Vagina (tissue), 2 donors: ENCODE results near the gene MYO1F. TPM values are rescaled to one million over a fixed set of nuclear protein-coding genes. Genes with fewer than 3 reads are reported as not detected.
A peak's percentile ranks its signal among the peaks of the same experiment; 100 is the strongest.

Experiments
- DNase-seq, 2 donors: peaks; one replicate each; pipeline ENCODE4 v3.0.0-alpha.2; 2017; ENCODE audit errors: extremely low spot score in 2 of 2
- H3K27ac ChIP-seq: fragments of 200-600 bp; sonication (generic); one replicate; pipeline ENCODE4 v1.5.1; 2019
- H3K27me3 ChIP-seq: fragments of 200-600 bp; sonication (generic); one replicate; pipeline ENCODE4 v1.5.1; 2019
- H3K36me3 ChIP-seq, 2 donors: fragments of 200-600 bp; sonication (generic); one replicate each; pipeline ENCODE4 v1.5.1; 2017 to 2019
- H3K4me1 ChIP-seq: fragments of 200-600 bp; sonication (generic); one replicate; pipeline ENCODE4 v1.5.1; 2019
- H3K4me3 ChIP-seq, 2 donors: fragments of 200-600 bp; sonication (generic); 1 replicate in 1 of 2; 2 replicates in 1 of 2; pipeline ENCODE4 v1.5.1; 2016 to 2019
- H3K9me3 ChIP-seq: fragments of 200-600 bp; sonication (generic); one replicate; pipeline ENCODE4 v1.5.1; 2019
- CTCF ChIP-seq, 3 experiments: fragments of 450-650 bp in 2 of 3; fragments of 200-600 bp in 1 of 3; sonication (generic) in 1 of 3; IDR thresholded peaks; one replicate each; pipeline ENCODE4 v1.5.1; 2017 to 2019; ENCODE audit warnings: antibody characterized with exemption in 3 of 3, mild to moderate bottlenecking in 2 of 3, moderate library complexity in 2 of 3
- POLR2A ChIP-seq, 2 donors: fragments of 450-650 bp; IDR thresholded peaks; one replicate each; pipeline ENCODE4 v1.6.1; 2017; ENCODE audit warnings: antibody characterized with exemption in 2 of 2, mild to moderate bottlenecking in 2 of 2, moderate library complexity in 2 of 2
- POLR2AphosphoS5 ChIP-seq, 2 donors: sonication (generic); formaldehyde crosslinking; IDR thresholded peaks; one replicate each; pipeline ENCODE4 v1.9.0; 2017; ENCODE audit warnings: antibody characterized with exemption in 2 of 2, mild to moderate bottlenecking in 2 of 2, low read depth in 1 of 2; ENCODE audit not compliant: insufficient read depth in 1 of 2
- intact Hi-C: fragments of 100-400 bp; cut with DNase I; formaldehyde crosslinking; loops from one replicate; pipeline ENCODE4 v1.15.1; 2023
- total RNA-seq: library from RNA; depleted of rRNA; stranded (reverse); fragments of >200 nt; gene quantifications from one replicate; pipeline ENCODE4 v1.2.3, GENCODE V29; 2016

The MYO1F gene
- total RNA-seq, 1 donor from 2014 or later, result 20.4 TPM

DNA sequence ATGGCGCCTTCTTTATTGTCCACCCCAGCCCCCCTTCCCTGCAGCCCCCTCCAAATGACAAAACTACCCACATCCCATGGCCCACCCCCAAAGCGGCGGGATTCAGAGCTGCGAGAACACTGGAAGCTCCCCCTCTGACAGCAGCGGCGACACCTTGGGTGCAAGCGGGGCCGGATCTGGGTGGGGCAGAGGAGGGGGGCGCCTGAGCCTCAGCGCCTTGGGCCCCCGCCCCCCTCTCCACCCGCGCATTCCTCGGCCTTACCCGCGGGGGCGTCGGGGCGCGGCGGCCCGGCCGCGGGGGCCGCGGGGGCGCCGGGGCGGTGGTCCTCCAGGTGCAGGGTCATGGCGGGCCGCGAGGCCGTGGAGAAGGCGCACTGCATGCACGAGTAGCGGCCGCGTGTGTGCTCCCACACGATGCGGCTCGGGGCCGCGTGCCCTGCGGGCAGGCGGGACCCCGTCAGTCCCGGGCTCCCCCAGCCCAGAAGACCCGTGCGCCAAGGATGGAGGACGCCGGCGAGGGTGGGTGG is 66.6 kb downstream of the MYO1F start:
- H3K9me3 ChIP-seq, result no peaks in the 10 kb centered on the region
- H3K4me1 ChIP-seq, result peaks cover 38% of the 10 kb centered on the region
- intact Hi-C loops, result loop anchor here (5.0 to 10.0 kb wide), 2 partner anchors 98 to 506 kb away; partner anchors contain the start of genes ELAVL1 and MARCHF2
- DNase-seq, result no peak
- no peak overlapping the region for H3K4me3 ChIP-seq
- peaks cover 0 to 3% of the 10 kb centered on the region in 2 donors for H3K36me3 ChIP-seq
- no peaks in the 10 kb centered on the region for H3K27me3 ChIP-seq
- no peak overlapping the region for H3K27ac ChIP-seq
- TF ChIP-seq POLR2AphosphoS5 (IDR thresholded peaks at IDR 0.05; ENCODE audit: insufficient read depth in 1 of 2, low read depth in 1 of 2) (no peak), CTCF (IDR thresholded peaks at IDR 0.05) (no peak), POLR2A (IDR thresholded peaks at IDR 0.05) (no peak)

GRCh38 chr19:8506402-8506957 is 70.8 kb downstream of the MYO1F start:
- H3K9me3 ChIP-seq, result no peaks in the 10 kb centered on the region
- intact Hi-C loops, result loop anchor here (10.0 kb wide), 1 partner anchor 152 kb away; no protein-coding TSS in a partner anchor
- H3K27ac ChIP-seq, result peak overlapping the region; percentile 54
- peak overlapping the region; percentile 56 to 68 for H3K4me3 ChIP-seq
- TF ChIP-seq POLR2AphosphoS5 (IDR thresholded peaks at IDR 0.05; ENCODE audit: insufficient read depth in 1 of 2, low read depth in 1 of 2), result peak in 1 of 2 donors; percentile 9
- no peak for TF ChIP-seq CTCF (IDR thresholded peaks at IDR 0.05)
- no peaks in the 10 kb centered on the region for H3K27me3 ChIP-seq
- H3K36me3 ChIP-seq, result peaks cover 0 to 3% of the 10 kb centered on the region in 2 donors
- no peak for DNase-seq
- H3K4me1 ChIP-seq, result peaks cover 17% of the 10 kb centered on the region

GRCh38 chr19:8505680-8506401 is 71.4 kb downstream of the MYO1F start:
- Histone ChIP-seq H3K27ac (peak overlapping the region; percentile 54), H3K36me3 (no peaks in the 10 kb centered on the region), H3K9me3 (no peaks in the 10 kb centered on the region), H3K27me3 (no peaks in the 10 kb centered on the region), H3K4me1 (peaks cover 14% of the 10 kb centered on the region), H3K4me3 (peak overlapping the region; percentile 56 to 68)
- TF ChIP-seq CTCF (IDR thresholded peaks at IDR 0.05), result peak; percentile 56 to 98 (median 77)
- peak; percentile 37 to 51 for TF ChIP-seq POLR2AphosphoS5 (IDR thresholded peaks at IDR 0.05; ENCODE audit: insufficient read depth in 1 of 2, low read depth in 1 of 2)
- no peak for TF ChIP-seq POLR2A (IDR thresholded peaks at IDR 0.05)
- no peak for DNase-seq
- intact Hi-C loops, result loop anchor here (10.0 kb wide), 1 partner anchor 151 kb away; no protein-coding TSS in a partner anchor

DNA sequence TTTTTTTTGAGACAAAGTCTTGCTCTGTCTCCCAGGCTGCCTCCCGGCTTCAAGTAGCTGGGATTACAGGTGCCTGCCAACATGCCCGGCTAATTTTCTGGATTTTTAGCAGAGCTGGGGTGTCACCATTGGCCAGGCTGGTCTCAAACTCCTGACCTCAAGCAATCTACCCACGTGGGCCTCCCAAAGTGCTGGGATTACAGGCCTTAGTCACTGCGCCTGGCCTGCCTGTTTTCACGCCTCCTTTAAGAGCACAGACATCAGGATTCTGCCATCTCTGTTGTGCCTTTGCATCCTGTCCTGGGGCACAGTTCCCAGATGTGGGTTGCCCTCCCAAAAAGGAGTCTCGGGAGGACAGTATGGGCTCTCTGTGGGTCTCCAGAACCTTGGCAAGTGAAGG is 72.3 kb downstream of the MYO1F start:
- H3K27me3 ChIP-seq, result no peaks in the 10 kb centered on the region
- no peak for TF ChIP-seq POLR2A (IDR thresholded peaks at IDR 0.05)
- no peak for TF ChIP-seq POLR2AphosphoS5 (IDR thresholded peaks at IDR 0.05; ENCODE audit: insufficient read depth in 1 of 2, low read depth in 1 of 2)
- no peak for TF ChIP-seq CTCF (IDR thresholded peaks at IDR 0.05)
- H3K9me3 ChIP-seq, result no peaks in the 10 kb centered on the region
- no peaks in the 10 kb centered on the region for H3K36me3 ChIP-seq
- DNase-seq, result no peak
- intact Hi-C loops, result loop anchor here (10.0 kb wide), 1 partner anchor 150 kb away; no protein-coding TSS in a partner anchor
- no peak overlapping the region for H3K27ac ChIP-seq
- H3K4me3 ChIP-seq, result no peak overlapping the region
- peaks cover 14% of the 10 kb centered on the region for H3K4me1 ChIP-seq
